Trophoblast cell (in vitro differentiated cells and primary cell): ENCODE data around the gene NAIF1.

ENCODE experiments used
- DNase-seq, 2 donors: peaks; one replicate each; pipeline ENCODE4 v3.0.0-alpha.2; 2016
- H2AFZ ChIP-seq: 2 replicates; pipeline ENCODE4 v1.6.1; 2013; ENCODE audit warnings: low read length, moderate library complexity, mild to moderate bottlenecking; ENCODE audit not compliant: insufficient read depth, poor library complexity
- H2AK5ac ChIP-seq: 2 replicates; pipeline ENCODE4 v1.6.1; 2013; ENCODE audit warnings: mild to moderate bottlenecking, low read length
- H2BK120ac ChIP-seq: 2 replicates; pipeline ENCODE4 v1.6.1; 2013; ENCODE audit warnings: low read length, mild to moderate bottlenecking, moderate library complexity; ENCODE audit not compliant: insufficient read depth, poor library complexity
- H2BK12ac ChIP-seq: 2 replicates; pipeline ENCODE4 v1.6.1; 2013; ENCODE audit warnings: mild to moderate bottlenecking, low read length, moderate library complexity
- H2BK5ac ChIP-seq: 2 replicates; pipeline ENCODE4 v1.6.1; 2013; ENCODE audit warnings: low read length, low read depth, moderate library complexity, mild to moderate bottlenecking; ENCODE audit not compliant: poor library complexity
- H3K14ac ChIP-seq: 2 replicates; pipeline ENCODE4 v1.6.1; 2013; ENCODE audit warnings: mild to moderate bottlenecking, low read length
- H3K18ac ChIP-seq: 2 replicates; pipeline ENCODE4 v1.6.1; 2013; ENCODE audit warnings: mild to moderate bottlenecking, low read length
- H3K23ac ChIP-seq: 2 replicates; pipeline ENCODE4 v1.6.1; 2013; ENCODE audit warnings: low read length
- H3K27ac ChIP-seq: 2 replicates; pipeline ENCODE4 v1.5.1; 2013; ENCODE audit warnings: low read depth, mild to moderate bottlenecking, inconsistent platforms, low read length, moderate library complexity
- H3K27me3 ChIP-seq: 2 replicates; pipeline ENCODE4 v1.6.1; 2013; ENCODE audit warnings: inconsistent platforms, mild to moderate bottlenecking, low read length, moderate library complexity; ENCODE audit not compliant: insufficient read depth
- H3K36me3 ChIP-seq, 2 experiments: 1 replicate in 1 of 2; 2 replicates in 1 of 2; pipeline ENCODE4 v1.6.1; 2013; ENCODE audit warnings: low read length in 2 of 2, mild to moderate bottlenecking in 2 of 2, moderate library complexity in 1 of 2; ENCODE audit not compliant: insufficient read depth in 2 of 2, control insufficient read depth in 1 of 2
- H3K4ac ChIP-seq: 2 replicates; pipeline ENCODE4 v1.6.1; 2013; ENCODE audit warnings: low read depth, mild to moderate bottlenecking, low read length, moderate library complexity
- H3K4me1 ChIP-seq, 2 experiments: 1 replicate in 1 of 2; 2 replicates in 1 of 2; pipeline ENCODE4 v1.6.1; 2013; ENCODE audit warnings: low read length in 2 of 2, mild to moderate bottlenecking in 2 of 2, moderate library complexity in 1 of 2; ENCODE audit not compliant: insufficient read depth in 2 of 2, control insufficient read depth in 1 of 2
- H3K4me2 ChIP-seq: 2 replicates; pipeline ENCODE4 v1.6.1; 2013; ENCODE audit warnings: inconsistent platforms, mild to moderate bottlenecking, low read length, moderate library complexity
- H3K4me3 ChIP-seq: 2 replicates; pipeline ENCODE4 v1.5.1; 2013; ENCODE audit warnings: mild to moderate bottlenecking, low read depth, low read length, inconsistent platforms
- H3K79me1 ChIP-seq: one replicate; pipeline ENCODE4 v1.6.1; 2013; ENCODE audit warnings: low read length
- H3K79me2 ChIP-seq: 2 replicates; pipeline ENCODE4 v1.6.1; 2013; ENCODE audit warnings: low read length, mild to moderate bottlenecking; ENCODE audit not compliant: control insufficient read depth, insufficient read depth, poor library complexity
- H3K9ac ChIP-seq: 2 replicates; pipeline ENCODE4 v1.6.1; 2013; ENCODE audit warnings: mild to moderate bottlenecking, low read length
- H3K9me3 ChIP-seq: 2 replicates; pipeline ENCODE4 v1.6.1; 2013; ENCODE audit warnings: low read depth, mild to moderate bottlenecking, control low read depth, inconsistent platforms, low read length; ENCODE audit not compliant: insufficient read depth
- H4K12ac ChIP-seq: 2 replicates; pipeline ENCODE4 v1.6.1; 2013; ENCODE audit warnings: low read depth, mild to moderate bottlenecking, low read length, moderate library complexity
- H4K8ac ChIP-seq: 2 replicates; pipeline ENCODE4 v1.6.1; 2013; ENCODE audit warnings: low read depth, mild to moderate bottlenecking, low read length, moderate library complexity
- H4K91ac ChIP-seq: one replicate; pipeline ENCODE4 v1.6.1; 2013; ENCODE audit warnings: low read depth, mild to moderate bottlenecking, low read length, moderate library complexity
- WGBS: extraction: QIAGEN DNeasy Blood & Tissue Kit; methylation state at CpG from one replicate; pipeline ENCODE4 v1.1.7; 2013; ENCODE audit warnings: missing lambda C conversion rate; ENCODE audit not compliant: insufficient read length, insufficient coverage; ENCODE audit errors: extremely low coverage; 5-methylcytosine and 5-hydroxymethylcytosine counted together

Gene NAIF1

GRCh38 chr9:128097543-128098296 lies 30.6 kb upstream of the NAIF1 start:
- Histone ChIP-seq H3K23ac (no peak overlapping the region), H2AFZ (no peak overlapping the region), H3K9me3 (no peaks in the 10 kb centered on the region), H3K14ac (peak overlapping the region; percentile 92), H3K79me2 (peaks cover 12% of the 10 kb centered on the region), H3K79me1 (peaks cover 23% of the 10 kb centered on the region), H3K9ac (peak overlapping the region; percentile 38), H2AK5ac (peak overlapping the region; percentile 74), H3K18ac (peak overlapping the region; percentile 13), H3K4me2 (peak overlapping the region; percentile 80), H3K4ac (peak overlapping the region; percentile 23), H4K12ac (peak overlapping the region; percentile 35), H3K4me3 (no peak overlapping the region), H2BK12ac (peak overlapping the region; percentile 95), H3K4me1 (peaks cover 33 to 37% of the 10 kb centered on the region in 2 experiments), H4K91ac (peak overlapping the region; percentile 95), H2BK5ac (peak overlapping the region; percentile 77), H3K27me3 (no peaks in the 10 kb centered on the region), H4K8ac (peak overlapping the region; percentile 74), H3K27ac (peak overlapping the region; percentile 99), H3K36me3 (peaks cover 16 to 18% of the 10 kb centered on the region in 2 experiments), H2BK120ac (peak overlapping the region; percentile 86)
- peak in 1 of 2 donors; percentile 26 for DNase-seq
- no CpG with 5 or more reads among the region's 13 CpGs for WGBS

- Histone ChIP-seq H3K27me3 (no peaks in the 10 kb centered on the region), H2BK12ac (peak overlapping the region; percentile 71), H3K4me3 (no peak overlapping the region), H4K8ac (no peak overlapping the region), H3K9me3 (no peaks in the 10 kb centered on the region), H2BK120ac (no peak overlapping the region), H3K14ac (no peak overlapping the region), H3K23ac (no peak overlapping the region), H4K12ac (no peak overlapping the region), H2AFZ (no peak overlapping the region), H2AK5ac (peak overlapping the region; percentile 74), H3K4me2 (no peak overlapping the region), H3K4ac (no peak overlapping the region), H3K79me2 (peaks cover 12% of the 10 kb centered on the region), H3K4me1 (peaks cover 33 to 37% of the 10 kb centered on the region in 2 experiments), H4K91ac (no peak overlapping the region), H3K9ac (no peak overlapping the region), H2BK5ac (peak overlapping the region; percentile 14), H3K18ac (peak overlapping the region; percentile 57), H3K36me3 (peaks cover 8 to 9% of the 10 kb centered on the region in 2 experiments), H3K79me1 (peaks cover 23% of the 10 kb centered on the region), H3K27ac (no peak overlapping the region)
- no CpG with 5 or more reads among the region's 19 CpGs for WGBS
- DNase-seq = peak; percentile 81 to 94
These were observed 29.8 kb upstream of the NAIF1 start for GRCh38 chr9:128096616-128097536.

DNA sequence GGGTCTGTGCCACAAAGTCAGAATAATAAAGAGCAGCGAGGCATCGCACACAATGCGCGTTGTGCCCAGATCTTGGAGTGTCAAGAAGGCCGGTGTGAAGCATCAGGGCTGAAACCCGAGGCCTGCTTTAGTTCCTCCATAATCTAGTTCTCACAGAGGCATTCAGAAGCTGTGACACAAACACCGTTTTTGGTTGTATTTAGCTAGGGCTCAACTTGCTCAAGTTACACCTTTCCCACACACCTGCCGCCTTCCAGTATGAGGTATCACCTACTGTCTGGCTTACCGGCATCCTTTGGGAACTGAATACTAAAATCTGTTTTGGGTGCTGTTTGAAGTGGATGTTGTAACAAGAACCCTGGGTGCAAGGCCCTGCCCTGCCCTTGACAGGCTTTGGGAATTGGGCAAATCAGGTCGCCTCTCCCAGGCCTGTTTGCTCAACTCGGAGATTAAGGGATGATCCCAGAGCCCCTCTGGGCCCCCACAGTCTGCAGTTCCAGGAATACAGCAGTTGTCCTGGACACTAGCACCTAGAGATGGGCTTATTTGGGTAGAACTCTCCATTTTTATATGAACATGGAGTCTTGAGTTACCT lies 27.9 kb upstream of the NAIF1 start:
- WGBS = no CpG with 5 or more reads among the region's 11 CpGs

More for the DNA sequence above, 27.9 kb upstream of the NAIF1 start:
- H3K27ac ChIP-seq = no peak overlapping the region
- H2BK5ac ChIP-seq = no peak overlapping the region
- H4K8ac ChIP-seq = no peak overlapping the region
- H3K27me3 ChIP-seq = no peaks in the 10 kb centered on the region
- no peaks in the 10 kb centered on the region for H3K9me3 ChIP-seq
- H3K9ac ChIP-seq = no peak overlapping the region
- no peak overlapping the region for H4K12ac ChIP-seq
- no peak overlapping the region for H4K91ac ChIP-seq
- H3K18ac ChIP-seq = no peak overlapping the region
- no peak overlapping the region for H3K23ac ChIP-seq
- DNase-seq = no peak
- no peak overlapping the region for H2BK12ac ChIP-seq
- peaks cover 25 to 26% of the 10 kb centered on the region in 2 experiments for H3K4me1 ChIP-seq
- H3K79me2 ChIP-seq = peaks cover 9% of the 10 kb centered on the region
- no peak overlapping the region for H2AK5ac ChIP-seq
- H3K14ac ChIP-seq = no peak overlapping the region
- no peak overlapping the region for H2AFZ ChIP-seq
- H2BK120ac ChIP-seq = no peak overlapping the region
- peaks cover 18% of the 10 kb centered on the region for H3K79me1 ChIP-seq
- no peak overlapping the region for H3K4me2 ChIP-seq
- H3K4me3 ChIP-seq = no peak overlapping the region
- H3K36me3 ChIP-seq = no peaks in the 10 kb centered on the region
- H3K4ac ChIP-seq = no peak overlapping the region
